HG03064 (cell line): ENCODE measurements around the gene LARP4.
"Not testable (repeated sequence)": the region's sequence is repeated elsewhere in the genome, so short reads cannot be mapped to it uniquely, and the experiment has no call there.

Source experiments
- ATAC-seq: cut with Tn5 transposase; IDR thresholded peaks from one replicate; pipeline ENCODE4 v1.9.1; 2021; ENCODE audit warnings: low read depth; ENCODE audit not compliant: unreplicated experiment

Gene LARP4

DNA sequence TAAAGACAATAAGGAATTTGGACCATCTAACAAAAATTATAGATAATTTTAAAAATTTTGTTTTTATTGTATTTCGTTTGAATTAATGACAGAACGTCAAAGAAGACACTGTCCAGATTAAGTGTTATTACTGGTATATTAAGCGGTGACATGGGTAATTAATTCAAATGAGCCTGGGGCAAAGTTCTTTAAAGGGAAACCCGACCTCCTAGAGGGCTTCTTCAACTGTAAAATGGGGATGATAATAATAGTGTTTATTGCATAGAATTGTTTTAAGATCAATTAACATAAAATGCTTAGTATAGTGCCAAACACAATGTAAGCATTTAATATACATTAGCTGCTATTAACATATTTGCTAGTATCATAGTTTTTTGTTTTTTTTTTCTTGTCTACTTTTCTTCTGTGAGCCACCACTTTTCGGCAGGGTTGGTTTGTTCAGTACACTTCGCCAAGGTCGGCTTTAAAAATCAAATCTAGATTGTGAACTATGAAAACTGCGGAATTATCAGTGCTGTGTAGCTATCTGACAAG, 514 bp upstream of the LARP4 start:
- ATAC-seq: no peak

DNA sequence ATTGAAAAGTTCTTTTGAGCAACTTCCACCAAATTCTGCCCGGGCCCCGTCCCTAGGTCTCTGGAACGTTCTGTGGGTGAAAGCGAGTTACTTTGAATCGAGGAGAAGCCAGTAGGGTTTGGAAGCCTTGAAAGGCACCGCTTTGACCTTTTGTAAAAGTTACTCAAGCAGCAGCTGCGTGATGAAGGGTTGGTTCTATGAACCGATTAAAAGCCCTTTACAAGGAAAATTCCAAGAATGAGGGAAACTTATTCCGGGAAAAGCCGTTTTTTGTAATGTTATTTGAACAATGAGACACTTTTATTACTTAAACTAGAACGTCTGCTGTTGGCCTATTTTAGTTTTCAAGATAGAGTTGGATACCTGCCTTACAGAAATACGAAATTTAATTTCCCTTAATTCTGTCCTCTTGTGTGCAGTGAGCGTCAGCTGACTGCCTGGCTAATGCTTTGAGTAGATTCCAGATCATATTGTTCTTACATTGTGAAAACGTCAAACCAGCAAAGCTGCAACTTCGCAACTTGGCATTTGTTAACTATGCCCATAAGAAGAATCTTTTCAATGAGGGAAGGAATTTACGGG, 906 bp downstream of the LARP4 start:
- no peak for ATAC-seq

DNA sequence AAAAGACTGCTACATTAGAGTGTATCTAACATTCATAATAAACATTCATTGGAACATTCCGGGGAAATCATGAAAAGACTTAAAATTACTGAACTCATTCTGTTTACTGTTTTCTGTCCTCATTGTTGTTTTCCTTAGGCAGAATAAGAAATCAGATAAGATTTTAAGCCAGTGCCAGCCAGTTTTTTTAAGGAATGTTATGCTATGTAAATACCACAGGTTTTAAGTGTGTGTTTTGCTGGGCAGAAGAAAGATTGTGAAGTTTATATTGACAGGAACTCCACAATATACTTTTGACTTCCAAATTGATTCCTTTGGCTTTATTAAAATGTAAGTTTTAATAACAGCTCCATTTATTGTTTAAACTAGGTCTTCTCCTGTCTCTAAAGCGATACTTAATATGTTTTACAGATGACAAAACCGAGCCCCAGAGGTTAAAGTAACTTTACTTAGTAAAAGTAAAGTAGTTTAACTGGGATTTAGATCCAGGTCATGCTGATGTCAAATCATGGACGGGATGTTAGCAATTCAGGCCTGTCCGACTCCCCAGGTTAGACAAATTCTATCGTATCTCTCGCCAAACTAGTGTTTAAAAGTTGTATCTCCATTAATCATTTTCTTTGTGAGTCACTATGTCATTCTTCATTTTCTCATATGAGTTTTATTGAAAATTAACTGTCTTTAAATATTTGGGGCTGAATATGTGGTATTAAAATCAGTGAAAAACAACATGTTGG, 1.7 kb downstream of the LARP4 start:
- no peak for ATAC-seq

DNA sequence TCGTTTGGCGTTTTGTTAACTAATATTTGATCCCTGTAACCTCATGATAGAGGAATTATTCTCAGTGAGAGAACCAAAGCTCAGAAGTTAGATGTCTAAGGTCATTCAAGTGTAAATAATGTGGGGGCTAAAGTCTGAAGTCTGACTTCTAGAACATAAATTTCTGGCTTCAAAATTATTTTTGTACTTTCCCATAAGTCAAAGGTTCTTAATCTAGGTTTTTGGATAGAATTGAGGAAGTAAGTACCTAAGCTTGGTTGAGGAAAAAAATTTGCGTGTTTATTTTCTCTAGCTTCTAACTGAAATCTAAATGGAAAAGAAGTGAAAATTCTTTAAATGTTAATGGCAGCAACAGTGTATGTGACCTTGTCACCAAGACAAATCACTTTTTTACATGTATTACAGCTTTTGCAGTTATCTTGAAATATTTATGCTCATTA, 2.3 kb downstream of the LARP4 start:
- ATAC-seq: no peak

DNA sequence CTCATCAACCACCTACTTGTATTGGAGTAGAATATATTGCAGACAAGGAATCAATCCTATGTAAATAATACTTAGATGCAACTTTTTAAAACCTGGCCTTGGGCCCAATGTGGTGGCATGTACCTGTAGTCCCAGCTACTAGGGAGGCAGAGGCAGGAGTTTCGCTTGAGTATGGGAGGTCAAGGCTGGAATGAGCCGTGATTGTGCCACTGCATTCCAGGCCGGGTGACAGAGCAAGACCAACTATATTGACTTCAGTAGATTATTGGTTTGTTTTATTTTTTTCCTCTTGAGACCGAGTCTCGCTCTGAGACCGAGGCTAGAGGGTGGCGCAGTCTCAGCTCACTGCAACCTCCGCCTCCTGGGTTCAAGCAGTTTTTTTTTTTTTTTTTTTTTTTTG, 3.6 kb downstream of the LARP4 start:
- no peak for ATAC-seq

DNA sequence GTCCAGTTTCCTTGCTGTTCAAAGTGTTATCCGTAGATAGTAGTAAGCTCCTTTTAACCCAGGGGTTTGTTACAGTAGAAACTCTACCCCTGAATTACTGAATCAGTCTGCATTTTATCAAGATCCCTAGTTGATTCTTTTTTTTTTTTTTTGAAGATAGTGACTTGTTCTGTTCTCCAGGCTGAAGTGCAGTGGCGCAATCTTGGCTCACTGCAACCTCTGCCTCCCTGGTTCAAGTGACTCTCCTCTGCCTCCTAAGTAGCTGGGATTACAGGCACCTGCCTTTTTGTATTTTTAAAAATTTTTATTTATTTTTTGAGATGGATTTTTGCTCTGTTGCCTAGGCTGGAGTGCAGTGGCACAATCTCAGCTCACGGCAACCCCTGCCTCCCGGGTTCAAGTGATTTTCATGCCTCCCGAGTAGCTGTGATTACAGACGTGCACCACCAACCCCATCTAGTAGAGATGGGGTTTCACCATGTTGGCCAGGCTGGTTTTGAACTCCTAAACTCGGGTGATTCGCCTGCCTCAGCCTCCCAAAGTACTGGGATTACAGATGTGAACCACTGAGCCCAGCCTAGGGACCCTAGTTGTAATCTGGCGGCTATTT, 10.5 kb downstream of the LARP4 start:
- no peak for ATAC-seq

DNA sequence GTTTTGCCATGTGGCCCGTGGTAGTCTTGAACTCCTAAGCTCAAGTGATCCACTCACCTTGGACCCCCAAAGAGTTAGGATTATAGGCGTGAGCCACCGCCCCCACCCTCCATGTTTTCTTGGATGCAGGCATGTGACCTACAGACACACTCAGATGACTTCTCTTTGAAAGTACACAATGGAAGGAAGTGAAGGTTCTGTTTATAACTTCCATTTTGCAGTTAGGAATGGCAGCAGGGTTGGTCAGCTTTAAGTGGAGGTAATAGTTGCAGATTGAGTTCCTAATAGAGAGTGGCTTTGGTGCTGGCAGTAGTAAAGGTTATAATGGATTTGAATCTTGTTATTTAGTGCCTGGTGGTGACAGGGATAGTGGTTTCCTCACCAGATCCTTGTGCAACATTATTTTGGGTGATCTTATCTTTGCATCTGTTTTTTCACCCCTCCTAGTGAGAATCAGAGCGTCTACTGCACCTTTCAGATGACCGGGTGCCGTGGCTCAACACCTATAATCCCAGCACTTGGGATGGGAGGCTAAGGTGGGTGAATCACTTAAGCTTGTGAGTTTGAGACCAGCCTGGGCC, 15.3 kb downstream of the LARP4 start:
- ATAC-seq: no peak

DNA sequence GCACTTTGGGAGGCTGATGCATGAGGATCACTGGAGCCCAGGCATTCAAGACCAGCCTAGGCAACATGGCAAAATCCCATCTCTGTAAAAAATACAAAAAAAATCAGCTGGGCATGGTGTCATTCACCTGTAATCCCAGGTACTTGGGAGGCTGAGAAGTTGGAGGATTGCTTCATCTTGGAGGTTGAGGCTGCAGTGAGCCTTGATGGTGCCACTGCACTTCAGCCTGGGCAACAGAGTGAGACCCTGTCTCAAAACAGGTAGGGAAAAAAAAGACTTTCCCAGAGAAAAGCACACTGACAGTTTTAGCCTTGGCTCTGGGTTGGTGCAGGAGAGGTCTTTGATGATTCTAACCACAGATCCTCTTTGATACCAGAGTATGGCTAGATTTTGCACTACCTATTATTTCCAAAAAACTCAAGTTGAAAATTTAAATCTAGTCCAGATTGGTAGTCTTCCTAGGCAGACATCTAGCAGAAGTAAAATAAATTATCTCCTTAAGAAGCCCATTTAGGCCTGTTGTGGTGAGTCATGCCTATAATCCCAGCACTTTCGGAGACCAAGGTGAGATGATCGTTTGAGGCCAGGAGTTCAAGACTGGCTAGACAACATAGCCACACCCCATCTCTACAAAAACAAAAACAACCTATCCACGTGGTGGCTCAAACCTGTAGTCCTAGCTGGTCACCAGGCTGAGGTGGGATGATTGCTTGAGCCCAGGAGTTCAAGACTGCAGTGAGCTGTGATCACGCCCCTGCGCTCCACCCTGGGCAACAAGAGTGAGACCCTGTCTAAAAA, 18.6 kb downstream of the LARP4 start:
- no peak for ATAC-seq

DNA sequence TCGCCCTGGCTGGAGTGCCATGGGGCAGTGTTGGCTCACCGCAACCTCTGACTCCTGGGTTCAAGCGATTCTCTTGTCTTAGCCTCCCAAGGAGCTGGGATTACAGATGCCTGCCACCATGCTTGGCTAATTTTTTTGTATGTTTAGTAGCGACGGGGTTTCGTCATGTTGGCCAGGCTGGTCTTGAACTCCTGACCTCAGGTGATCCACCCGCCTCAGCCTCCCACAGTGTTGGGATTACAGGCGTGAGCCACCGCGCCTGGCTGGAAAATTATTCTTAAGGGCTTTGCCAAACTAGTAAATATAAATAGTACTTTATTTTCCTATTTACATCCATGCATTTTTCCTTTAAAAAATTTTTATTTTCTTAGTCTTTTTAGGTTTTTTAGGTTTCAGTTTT, 22.2 kb downstream of the LARP4 start:
- not testable (repeated sequence) for ATAC-seq

DNA sequence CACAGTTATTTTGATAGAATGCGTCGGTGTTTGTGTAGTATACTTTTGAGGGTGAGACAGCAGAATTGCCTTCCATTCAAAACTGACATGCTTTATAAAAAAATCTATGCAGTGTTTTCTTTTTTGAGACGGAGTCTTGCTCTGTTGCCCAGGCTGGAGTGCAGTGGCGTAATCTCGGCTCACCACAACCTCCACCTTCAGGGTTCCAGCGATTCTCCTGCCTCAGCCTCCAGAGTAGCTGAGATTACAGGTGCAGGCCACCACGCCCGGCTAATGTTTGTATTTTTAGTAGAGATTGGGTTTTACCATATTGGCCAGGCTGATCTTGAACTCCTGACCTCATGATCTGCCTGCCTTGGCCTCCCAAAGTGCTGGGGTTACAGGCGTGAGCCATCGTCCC, 22.7 kb downstream of the LARP4 start:
- ATAC-seq: not testable (repeated sequence)

DNA sequence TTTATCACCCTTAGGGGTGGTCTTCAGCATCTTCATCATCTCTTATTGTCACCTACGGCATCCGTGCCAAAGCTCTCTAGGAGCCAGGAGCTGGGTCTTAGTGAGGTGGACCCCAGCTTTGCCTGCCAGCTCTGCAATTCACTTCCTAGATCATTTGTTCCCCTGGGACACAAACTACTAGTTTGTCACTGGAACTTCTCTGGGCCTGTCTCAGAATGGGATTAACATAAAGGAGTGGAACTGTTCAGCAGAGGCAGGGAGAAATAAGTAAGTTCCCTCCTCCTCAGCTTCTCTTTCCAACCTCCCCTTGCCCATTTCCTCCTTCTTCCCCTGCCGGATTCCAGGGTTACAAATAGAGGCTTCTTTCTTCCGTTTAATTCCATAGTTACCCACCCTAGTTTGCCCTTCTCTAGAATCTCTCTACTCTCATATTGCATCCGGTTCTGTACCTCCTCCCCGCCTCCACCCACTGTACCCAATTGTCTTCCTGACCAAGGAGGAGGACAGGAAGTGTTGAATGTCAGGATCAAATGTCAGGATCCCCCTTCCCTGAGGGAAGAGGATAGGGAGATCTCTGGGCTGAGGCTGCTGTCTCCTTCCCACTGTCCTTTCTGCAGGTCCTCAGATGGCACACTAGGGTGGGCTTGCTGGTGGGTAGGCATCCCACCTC, 25.0 kb downstream of the LARP4 start:
- ATAC-seq: no peak

DNA sequence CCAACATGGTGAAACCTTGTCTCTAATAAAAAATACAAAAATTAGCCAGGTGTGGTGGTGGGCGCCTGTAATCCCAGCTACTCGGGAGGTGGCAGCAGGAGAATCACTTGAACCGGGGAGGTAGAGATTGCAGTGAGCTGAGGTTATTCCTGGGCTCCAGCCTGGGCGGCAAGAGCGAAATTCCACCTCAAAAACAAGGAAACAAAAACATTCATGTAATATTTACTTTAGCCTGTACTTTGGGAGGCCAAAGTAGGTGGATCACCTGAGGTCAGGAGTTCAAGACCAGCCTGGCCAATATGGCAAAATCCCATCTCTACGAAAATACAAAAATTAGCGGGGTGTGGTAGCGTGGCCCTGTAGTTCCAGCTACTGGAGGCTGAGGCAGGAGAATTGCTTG, 31.0 kb downstream of the LARP4 start:
- not testable (repeated sequence) for ATAC-seq

DNA sequence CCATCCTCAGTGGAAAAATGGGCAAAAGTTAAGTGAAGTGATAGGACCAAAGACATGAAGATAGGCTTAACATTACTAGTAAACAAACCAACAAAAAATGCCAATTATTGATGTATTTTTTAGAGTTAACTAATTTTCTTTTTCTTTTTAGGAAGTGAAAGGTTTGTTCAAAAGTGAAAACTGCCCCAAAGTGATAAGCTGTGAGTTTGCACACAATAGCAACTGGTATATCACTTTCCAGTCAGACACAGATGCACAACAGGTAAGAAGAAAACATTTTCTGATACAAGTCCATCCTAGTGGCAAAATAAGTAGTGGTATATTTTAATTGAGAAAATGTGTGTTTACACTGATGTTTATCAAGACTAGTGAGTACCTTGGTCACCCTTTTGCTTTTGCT, 39.6 kb downstream of the LARP4 start:
- ATAC-seq: no peak

DNA sequence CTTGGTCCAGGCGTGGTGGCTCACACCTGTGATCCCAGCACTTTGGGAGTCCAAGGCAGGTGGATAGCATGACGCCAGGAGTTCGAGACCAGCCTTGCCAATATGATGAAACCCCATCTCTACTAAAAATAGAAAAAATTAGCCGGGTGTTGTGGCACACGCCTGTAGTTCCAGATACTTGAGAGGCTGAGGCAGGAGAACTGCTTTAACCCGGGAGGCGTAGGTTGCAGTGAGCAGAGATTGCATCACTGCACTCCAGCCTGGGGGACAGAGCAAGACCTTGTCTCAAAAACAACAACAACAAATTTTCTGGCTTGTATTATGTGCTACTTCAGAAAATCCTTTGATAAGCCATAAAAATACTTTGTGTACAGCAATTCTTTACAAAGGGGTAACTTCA, 41.1 kb downstream of the LARP4 start:
- ATAC-seq: no peak

DNA sequence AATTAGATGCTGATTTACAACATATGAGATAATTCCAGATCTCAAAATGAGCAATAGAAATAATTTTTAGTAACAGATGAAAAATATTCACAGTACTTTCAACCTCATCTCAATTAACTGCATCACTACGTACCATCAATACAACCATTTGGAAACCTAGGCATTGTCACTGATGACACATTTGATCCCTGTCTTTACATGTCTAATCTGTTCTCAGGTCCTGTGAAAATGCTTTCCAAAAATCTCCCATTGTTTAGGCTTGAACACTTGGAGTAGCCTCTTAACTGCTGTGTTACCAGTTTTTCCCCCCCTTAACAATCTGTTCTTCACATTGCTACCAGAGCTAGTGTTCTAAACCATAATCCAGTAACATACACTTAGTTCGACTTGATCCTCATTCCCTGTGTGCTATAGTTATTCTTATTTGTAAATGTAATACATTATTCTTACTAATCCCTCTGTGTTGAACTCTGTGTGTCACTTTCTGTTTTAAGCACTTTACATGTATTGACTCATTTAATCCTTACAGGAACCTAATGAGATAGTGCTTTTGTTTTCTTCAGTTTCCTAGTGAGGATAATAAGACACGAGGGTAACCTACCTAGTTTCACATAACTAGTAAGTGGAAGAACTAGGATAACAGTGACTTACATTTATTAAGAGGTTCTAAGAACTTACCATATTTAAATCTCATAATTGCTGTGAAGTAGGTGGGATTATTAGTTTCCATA, 41.7 kb downstream of the LARP4 start:
- ATAC-seq: no peak

DNA sequence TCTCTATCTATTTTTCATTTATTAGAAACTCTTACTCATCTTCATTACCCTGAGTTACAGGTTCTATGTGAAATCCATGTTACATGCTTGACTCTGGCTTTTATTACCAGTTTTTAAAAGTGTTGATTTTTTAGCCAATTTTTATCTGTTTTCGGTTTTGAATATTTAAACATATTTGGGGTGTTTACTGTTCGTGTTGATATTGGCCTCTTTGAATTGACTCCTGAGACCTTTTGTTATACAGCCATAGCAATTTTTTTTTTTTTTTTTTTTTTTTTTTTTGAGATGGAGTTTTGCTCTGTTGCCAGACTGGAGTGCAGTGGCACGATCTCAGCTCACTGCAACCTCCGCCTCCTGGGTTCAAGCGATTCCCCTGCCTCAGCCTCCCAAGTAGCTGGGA, 49.0 kb downstream of the LARP4 start:
- ATAC-seq: not testable (repeated sequence)

DNA sequence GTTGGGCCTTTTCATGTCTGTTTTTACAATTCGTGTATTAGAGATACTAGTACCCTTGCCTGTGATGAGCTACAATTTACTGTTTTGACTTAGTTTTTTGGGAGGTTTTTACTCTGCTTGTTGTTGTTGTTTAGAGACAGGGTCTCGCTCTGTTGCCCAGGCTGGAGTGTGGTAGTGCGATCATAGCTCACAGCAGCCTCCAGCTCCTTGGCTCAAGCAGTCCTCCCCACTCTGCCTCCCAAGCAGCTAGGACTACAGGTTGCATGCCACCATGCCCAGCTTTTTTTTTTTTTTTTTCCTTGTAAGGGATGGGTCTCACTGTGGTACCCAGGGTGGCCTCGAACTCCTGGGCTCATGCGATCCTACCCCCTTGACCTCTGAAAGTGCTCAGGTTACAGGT, 52.1 kb downstream of the LARP4 start:
- ATAC-seq: no peak

DNA sequence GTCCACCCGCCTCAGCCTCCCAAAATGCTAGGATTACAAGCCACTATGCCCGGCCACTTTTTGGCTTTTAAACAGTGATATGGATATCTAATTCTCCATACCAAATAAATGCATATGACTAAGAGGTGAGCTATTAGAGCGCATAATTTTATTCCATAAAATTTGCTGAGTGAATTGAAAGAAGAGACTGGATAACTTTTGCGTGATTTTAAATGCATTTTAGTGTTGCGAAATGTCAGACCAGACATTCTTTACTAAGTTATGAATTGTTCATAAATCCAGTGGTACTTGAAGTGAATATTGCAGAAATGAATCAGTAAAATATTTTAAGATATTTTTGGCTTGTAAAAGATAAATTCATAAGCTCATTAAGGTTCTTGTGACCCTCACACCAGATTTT, 53.2 kb downstream of the LARP4 start:
- no peak for ATAC-seq

DNA sequence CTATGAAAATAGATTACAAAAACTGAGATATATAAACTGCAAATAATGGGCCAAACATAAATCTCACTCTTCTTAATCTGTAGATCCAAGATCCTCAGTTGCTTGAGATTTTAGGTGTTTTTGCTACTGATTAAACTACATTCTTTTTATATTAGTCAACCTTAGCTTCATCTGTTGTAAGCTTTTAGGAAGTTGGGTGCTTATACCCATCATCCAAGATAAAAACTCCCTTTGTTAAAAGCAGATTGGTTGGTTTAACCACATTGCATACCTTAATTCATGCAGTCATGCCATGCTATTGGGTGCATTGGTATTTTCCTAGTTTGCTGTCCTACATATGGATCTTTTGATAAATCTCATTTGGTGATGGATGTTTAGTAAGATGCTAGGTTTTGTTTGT, 57.9 kb downstream of the LARP4 start:
- no peak for ATAC-seq
